Type B pancreatic cell (in vitro differentiated cells): Measurements from ENCODE around the gene SLC29A3. TPM values are rescaled to one million over a fixed set of nuclear protein-coding genes. Genes with fewer than 3 reads are reported as not detected.

Experiments
- DNase-seq: peaks from one replicate; pipeline ENCODE4 v3.0.0; 2021; ENCODE audit warnings: mixed read lengths; ENCODE audit not compliant: unreplicated experiment; ENCODE audit errors: extremely low spot score
- H3K27ac Mint-ChIP-seq: 2 replicates; pipeline ENCODE4 v1.8.0; 2021; ENCODE audit warnings: mild to moderate bottlenecking, mixed read lengths
- H3K27me3 Mint-ChIP-seq: 2 replicates; pipeline ENCODE4 v1.8.0; 2021; ENCODE audit warnings: mixed read lengths
- H3K36me3 Mint-ChIP-seq: 2 replicates; pipeline ENCODE4 v1.8.0; 2021; ENCODE audit warnings: mixed read lengths
- H3K4me1 Mint-ChIP-seq: one replicate; pipeline ENCODE4 v1.8.0; 2021; ENCODE audit warnings: mixed read lengths; ENCODE audit not compliant: unreplicated experiment
- H3K4me3 Mint-ChIP-seq: 2 replicates; pipeline ENCODE4 v1.8.0; 2021; ENCODE audit warnings: mild to moderate bottlenecking, mixed read lengths
- H3K9me3 Mint-ChIP-seq: 2 replicates; pipeline ENCODE4 v1.8.0; 2021; ENCODE audit warnings: mixed read lengths
- CTCF ChIP-seq: fragments of 200-600 bp; sonication (generic); conservative IDR thresholded peaks from 2 replicates; pipeline ENCODE4 v1.5.0; 2021; ENCODE audit warnings: antibody characterized with exemption, mild to moderate bottlenecking
- total RNA-seq: library from RNA; stranded (reverse); gene quantifications from 2 replicates; pipeline ENCODE4 v1.2.1, GENCODE V29; 2021; ENCODE audit warnings: low replicate concordance

The SLC29A3 gene
- total RNA-seq, 1 donor from 2014 or later = 8.8 TPM

DNA sequence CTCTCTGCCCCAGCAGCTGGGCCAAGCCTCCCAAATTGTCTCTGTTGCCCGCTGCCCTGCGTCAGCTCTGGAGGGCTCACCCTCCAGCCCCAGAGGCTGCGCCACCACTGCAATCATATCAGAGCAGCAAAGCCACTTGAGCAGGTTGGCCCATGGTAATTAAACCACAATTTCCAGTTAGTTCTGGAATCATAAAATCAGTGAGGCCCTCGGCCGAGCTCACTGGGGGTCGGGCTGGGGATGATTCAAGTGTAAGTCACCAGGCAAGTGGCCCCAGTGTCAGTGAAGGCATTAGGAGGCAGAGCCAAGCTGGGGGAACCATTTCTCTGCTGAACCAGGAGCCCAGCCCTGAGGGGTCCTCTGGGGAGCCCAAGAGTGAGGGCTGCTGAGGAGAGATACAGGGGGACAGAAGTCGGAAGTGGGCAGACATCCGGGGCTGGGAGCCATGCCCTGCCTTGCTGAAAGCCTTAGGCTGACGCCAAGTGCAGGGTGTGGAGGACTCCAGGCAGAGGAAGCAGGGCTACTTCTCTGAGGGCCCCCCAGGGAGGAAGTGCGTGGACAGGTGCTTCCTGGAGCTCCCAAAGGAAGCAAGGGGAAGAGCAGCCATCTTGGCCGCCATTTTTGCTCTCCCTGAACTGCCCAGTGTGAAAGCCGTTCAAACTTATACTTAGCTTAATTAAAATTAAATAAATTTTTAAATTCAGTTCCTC is 29.5 kb upstream of the SLC29A3 start:
- H3K27me3 Mint-ChIP-seq = peaks cover 4% of the 10 kb centered on the region
- H3K4me3 Mint-ChIP-seq = no peak overlapping the region
- no peaks in the 10 kb centered on the region for H3K9me3 Mint-ChIP-seq
- TF ChIP-seq CTCF = no peak
- H3K36me3 Mint-ChIP-seq = peaks cover 11% of the 10 kb centered on the region
- H3K27ac Mint-ChIP-seq = no peak overlapping the region
- H3K4me1 Mint-ChIP-seq = no peaks in the 10 kb centered on the region
- no peak for DNase-seq

DNA sequence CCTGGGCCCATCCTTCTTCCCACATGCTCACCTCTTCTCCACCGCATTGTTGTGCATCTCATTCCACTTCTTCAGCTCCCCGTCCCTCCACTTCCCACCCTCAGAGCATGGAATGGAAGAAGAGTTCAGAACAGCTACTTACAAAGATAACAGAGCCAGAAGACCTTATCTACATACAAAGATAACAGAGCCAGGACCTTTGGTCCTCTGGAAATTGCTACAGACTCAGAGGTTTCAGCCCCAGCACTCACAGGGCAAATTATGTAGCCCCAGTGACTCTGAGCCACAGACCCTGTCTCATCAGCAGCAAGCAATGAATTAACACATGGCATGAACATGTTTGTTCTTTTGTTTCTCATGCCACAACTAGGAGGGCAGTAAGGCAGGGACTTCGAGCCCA is 28.7 kb upstream of the SLC29A3 start:
- Mint-ChIP-seq H3K27me3 (peaks cover 4% of the 10 kb centered on the region), H3K27ac (no peak overlapping the region), H3K9me3 (no peaks in the 10 kb centered on the region), H3K36me3 (peaks cover 11% of the 10 kb centered on the region), H3K4me3 (no peak overlapping the region), H3K4me1 (no peaks in the 10 kb centered on the region)
- no peak for DNase-seq
- no peak for TF ChIP-seq CTCF

GRCh38 chr10:71290806-71291527 is 28.1 kb upstream of the SLC29A3 start:
- peaks cover 11% of the 10 kb centered on the region for H3K36me3 Mint-ChIP-seq

GRCh38 chr10:71291528-71291900 is 27.5 kb upstream of the SLC29A3 start:
- Mint-ChIP-seq H3K4me1 (no peaks in the 10 kb centered on the region), H3K4me3 (no peak overlapping the region), H3K27me3 (peaks cover 4% of the 10 kb centered on the region), H3K36me3 (peaks cover 11% of the 10 kb centered on the region), H3K9me3 (no peaks in the 10 kb centered on the region), H3K27ac (no peak overlapping the region)
- no peak for TF ChIP-seq CTCF
- DNase-seq = no peak

More at GRCh38 chr10:71290806-71291527, 28.1 kb upstream of the SLC29A3 start:
- TF ChIP-seq CTCF = no peak
- H3K27me3 Mint-ChIP-seq = peaks cover 4% of the 10 kb centered on the region
- no peak for DNase-seq
- H3K4me3 Mint-ChIP-seq = no peak overlapping the region
- no peaks in the 10 kb centered on the region for H3K4me1 Mint-ChIP-seq
- H3K9me3 Mint-ChIP-seq = no peaks in the 10 kb centered on the region
- no peak overlapping the region for H3K27ac Mint-ChIP-seq

DNA sequence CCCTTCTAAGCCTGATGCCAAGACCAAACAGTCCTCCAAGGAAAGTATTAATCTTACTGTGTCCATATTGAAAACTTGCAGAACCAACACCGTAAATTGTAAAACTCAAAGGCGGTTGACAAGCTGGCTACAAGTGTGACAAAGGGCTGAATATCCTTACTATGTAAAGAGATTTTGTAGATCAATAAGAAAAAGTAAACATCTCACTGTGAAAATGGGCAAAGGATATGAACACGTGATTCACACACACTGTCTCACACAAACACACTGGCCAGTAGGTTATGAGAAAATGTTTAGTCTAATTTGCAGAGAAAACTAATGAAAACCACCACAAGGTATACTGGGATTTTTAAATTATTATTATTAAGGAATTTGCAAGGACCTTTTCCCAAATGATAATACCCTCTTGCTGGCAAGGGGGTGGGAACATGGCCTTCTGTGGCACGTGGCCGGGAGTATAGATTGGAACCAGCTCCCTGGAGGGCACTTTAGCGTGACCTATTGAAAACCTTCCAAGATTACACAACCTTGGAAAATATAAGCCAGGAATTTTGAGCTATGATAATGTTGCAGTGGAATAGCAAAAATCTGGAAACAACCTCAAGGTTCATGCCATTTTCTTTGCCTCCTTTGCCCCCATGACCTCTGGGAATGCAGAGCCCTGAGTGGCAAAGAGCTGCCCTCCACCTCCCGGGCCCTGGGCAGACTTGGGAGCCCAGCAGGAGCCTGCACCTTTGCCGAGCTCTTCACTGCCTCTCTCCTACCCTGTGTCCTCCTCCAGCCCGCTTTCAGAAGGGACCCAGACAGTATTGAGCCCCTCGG is 26.2 kb upstream of the SLC29A3 start:
- no peak for TF ChIP-seq CTCF
- Mint-ChIP-seq H3K27me3 (peaks cover 4% of the 10 kb centered on the region), H3K27ac (no peak overlapping the region), H3K9me3 (no peaks in the 10 kb centered on the region), H3K4me1 (no peaks in the 10 kb centered on the region), H3K36me3 (peaks cover 11% of the 10 kb centered on the region), H3K4me3 (no peak overlapping the region)
- no peak for DNase-seq
